HG03095 (cell line): ENCODE data around the gene C1orf21.

Experiments used
- ATAC-seq: cut with Tn5 transposase; IDR thresholded peaks from one replicate; pipeline ENCODE4 v1.9.1; 2021; ENCODE audit warnings: moderate library complexity; ENCODE audit not compliant: unreplicated experiment

The C1orf21 gene

DNA sequence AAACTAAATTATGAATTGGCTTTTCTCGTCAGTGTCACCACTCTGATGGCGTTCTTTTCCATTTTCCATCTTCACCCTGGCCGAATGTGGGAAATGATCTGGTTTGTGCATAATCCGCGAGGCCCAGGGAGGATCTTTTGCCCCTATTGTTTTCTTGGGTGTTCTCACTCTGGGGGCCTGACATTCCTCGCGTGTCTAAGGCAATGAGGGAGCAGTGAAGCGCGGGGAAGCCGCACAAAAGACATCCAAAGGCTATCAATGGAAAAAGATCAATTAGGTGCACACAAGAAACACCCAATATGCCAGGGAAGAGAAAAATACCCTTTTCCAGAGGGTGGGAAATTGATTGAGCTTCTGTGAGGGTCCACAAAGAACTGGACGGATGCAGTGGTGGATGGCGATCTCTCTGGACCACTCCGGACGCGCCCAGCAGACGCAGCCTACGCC lies 941 bp upstream of the C1orf21 start:
- no peak for ATAC-seq

DNA sequence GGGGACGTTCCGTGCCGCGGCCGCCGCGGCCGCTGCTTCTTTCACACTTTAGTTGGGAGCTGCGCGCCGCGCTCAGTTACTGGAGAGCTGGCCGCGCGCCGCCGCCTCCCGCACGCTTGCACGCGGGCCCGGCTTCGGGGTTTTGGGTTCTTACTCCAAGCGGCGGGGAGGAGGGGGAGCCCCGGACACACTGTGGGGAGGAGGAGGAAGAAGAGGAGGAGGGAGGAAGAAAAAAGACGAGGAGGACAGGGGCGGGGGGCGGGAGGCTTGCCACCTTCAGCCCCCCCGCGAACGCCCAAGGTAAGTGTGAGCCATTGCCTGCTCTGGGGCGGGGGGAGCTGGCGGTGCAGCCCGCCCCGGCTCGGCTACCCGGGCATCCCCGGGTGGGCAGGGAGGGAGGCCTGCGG lies 243 bp downstream of the C1orf21 start:
- no peak for ATAC-seq

DNA sequence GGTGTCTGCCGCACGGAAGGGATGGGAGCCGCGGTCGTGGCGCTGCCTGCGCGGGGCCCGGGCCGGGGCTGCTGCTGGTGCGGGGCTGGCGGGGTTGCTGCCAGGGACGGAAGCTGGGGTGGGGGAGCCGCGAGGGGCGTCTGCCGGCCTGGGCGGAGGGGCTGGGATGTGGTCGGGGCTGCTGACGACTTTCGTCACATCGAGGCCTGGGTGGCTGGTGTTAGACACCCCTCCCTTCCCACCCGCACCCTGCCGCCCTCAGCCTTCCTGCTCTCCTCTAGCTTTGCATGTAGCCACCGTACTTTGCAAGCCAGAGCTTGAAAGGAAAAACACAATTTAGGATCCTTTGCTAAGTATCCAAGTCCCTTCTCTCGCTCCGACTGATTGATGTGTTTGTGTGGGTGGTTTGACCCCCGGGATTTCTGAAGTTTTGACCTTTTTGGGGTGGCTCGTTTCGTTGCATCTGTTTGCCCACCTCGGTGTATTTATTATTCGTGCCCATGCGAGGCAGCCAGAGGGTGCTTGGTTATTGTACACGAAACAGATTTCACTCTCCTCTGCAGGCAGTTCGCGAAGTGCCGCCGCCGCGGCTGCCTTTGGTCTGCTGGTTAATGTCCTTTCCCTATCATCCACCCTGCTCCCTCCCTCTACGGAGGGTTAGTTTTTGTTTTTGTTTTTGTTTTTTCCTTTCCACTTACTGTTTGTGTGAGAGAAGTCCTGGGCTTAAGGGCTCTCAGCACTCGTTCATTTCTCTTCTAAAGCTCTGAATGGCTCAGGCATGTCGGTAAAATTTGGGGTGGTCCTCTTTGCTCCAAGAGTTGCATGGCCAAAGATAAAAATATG lies 868 bp downstream of the C1orf21 start:
- no peak for ATAC-seq

DNA sequence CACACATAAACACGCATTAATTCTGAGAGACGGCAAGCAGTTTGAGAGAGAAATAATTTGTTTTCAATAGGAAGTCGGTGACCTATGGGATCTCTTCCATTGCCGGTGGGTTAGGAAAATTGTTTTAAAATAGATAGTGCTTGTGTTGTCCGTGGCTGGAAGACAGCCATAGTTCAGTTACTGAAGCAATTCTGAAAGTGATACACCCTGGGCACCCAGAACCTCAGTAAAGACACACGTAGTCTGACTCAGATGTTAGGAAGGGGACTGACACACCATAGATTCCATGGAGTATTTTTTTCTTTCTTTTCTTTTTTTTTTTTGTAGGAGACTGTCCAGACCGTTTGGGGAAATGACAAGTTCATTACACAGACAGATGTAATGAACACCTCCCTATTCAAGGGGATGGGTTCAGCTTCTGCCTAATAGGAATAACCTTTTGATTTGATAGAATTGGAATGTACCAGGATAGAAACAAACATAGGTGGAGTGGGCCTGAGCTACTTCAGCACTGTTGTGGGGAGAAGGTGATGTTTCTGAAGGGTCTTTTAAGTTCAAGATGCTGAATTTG lies 1.6 kb downstream of the C1orf21 start:
- ATAC-seq, result no peak

DNA sequence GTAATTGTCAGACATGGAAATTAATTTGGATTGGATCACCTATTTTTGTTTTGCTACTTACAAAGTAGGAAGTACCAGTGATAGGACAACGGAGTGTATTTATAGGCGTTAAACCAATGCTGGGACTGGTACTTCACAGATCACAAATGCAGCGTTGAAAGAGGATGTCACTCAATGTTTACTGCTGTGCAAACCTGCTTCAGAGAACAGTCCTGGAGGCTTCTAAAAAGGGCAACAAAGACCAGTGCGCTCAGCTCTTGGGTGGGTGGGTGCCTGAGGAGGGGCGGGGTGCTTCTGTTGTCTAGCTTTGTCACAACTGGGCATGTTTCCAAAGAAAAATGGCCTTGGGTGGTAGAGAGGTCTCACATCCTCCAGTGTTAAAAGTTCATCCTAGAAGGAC lies 2.1 kb downstream of the C1orf21 start:
- no peak for ATAC-seq

DNA sequence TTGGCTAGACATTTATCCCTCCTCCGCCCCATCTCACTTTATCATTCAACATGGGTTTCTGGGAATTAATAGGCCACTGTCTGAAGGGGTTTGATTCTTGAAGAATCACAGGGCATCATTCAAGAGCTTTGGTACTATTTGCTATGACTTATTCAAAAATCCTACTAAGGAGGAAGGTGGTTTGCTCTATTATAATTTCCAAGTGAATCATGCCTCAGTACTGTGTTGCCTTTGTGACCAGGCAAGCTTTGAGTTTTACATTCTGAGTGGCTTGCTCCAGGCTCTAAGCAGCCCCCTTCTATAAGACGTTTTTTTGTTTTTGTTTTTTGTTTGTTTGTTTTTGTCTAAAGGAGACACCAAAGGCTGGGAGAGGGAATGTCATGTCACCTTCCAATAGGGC lies 2.6 kb downstream of the C1orf21 start:
- ATAC-seq, result no peak

DNA sequence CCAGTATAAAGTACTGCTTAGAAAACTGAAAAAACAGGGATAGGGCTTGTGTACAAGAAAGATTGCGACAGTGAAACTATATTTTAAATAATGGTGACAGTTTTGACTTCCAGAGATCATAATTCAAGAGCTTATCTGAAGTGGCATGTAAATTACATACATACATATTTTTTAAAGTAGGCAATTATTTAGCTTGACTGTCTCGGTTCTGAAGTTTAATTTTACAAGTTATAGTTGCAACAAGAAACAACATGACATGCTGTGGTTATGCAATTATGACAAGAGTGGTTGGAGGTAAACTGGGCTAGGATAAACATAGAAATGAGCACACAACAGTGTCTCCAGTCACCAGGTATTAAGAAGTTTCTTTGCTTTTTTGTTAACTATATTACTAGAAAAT lies 4.1 kb downstream of the C1orf21 start:
- ATAC-seq, result no peak

DNA sequence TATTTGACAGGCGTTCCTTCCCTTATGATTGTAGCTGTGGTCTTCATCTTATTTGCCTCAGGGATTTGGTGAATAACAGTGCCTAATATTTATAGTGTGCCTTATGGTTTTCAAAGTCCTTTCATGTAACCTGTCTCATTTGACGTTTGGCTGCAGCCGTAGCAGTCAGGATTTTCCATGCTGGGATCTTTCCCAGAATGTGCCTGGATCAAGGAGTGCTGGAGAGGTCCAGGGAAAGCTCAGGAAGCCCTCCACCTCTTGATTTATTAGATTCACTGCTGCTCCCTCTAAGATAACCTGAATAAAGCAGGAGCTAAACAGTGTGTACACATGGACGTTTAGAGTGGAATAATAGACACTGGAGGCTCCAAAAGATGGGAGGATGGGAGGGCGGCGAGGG lies 5.2 kb downstream of the C1orf21 start:
- ATAC-seq, result no peak

DNA sequence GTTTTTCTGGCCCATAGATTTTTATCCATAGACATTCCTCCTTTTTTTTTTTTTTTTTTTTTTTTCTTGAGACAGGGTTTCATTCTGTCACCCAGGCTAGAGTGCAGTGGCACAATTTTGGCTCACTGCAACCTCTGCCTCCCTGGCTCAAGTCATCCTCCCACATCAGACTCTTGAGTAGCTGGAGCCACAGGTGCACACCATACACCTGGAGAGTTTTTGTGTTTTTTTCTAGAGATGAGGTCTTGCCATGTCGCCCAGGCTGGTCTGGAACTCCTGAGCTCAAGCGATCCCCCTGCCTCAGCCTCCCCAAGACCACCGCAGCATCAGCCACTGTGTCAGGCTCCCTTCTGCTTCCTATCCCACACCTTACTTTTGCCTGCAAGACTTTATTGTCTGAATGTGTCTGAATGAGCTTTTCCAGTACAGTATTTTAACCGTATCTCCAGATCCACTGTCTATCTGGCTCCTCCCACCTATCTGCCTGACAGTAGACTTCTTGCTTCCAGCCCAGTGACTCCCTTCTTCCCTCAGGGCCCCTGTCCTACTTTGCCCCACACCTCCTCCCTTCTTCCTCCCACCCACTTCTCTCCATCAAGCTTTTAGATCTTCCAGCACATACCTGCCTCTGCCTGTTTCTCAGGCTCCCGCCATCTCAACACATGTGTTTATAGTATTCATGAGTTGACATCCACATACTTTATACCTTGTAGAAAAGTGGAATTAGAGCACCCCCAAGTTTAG lies 6.1 kb downstream of the C1orf21 start:
- ATAC-seq, result no peak

DNA sequence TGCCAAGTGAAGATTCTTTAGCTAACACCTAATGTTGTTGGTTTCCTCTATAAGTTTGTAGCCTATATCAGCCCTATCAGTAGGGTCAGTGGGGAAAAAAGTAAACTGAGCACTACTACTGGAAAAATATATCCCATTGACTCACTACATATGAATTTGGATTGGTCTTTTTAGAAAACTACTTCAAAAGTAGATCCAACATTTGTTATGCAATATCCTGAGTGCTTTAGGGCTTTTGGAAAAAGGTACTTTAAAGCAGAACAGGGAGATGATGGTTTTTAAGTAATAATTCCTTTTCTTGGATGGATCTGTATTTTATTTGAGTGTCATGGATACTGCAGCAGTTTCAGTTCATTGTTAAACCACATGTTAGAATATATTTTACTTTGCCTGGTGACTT lies 7.1 kb downstream of the C1orf21 start:
- no peak for ATAC-seq

DNA sequence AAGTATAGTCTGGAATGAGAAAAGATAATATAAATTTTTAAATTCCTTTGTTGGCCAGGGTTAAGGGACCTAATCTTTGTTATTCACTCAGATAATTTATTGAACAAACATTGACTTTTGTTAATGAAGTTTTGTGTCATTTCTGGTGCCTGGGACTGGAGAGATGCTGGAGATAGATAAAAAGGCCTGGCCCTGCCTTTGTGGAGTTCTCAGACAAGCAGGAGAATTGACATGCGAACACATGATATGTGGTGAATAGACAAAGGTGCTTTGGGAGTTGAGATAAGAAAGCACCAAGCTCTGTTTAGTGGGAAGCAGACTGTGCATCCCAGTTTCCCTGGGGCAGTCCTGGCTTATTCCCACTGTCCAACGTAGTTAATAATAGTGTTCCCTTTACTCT lies 8.5 kb downstream of the C1orf21 start:
- ATAC-seq, result no peak

DNA sequence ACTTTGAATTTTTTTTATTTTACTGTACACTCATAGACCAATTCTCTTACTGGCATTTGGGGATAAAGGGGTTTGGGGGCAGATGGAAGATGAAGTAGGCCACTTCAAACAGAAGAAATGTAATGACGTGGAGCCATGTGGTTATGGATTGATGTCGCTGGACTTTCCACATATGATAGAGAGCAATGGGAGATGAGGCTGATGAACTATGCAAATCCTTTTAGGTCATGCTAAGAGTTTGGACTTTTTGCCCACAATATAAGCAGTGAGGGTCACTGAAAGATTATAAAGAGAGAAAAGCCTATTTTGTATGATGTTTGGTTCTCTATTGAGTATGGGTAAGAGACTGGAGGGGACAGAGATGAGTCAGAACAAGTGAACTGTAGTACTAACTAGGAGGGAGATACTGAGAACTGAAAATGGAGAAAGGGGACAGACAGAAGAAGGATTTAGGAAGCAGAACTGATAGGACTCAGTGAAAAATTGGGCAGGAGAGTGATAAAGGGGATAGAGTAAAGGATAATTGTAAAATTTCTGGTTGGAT lies 9.2 kb downstream of the C1orf21 start:
- ATAC-seq, result no peak

DNA sequence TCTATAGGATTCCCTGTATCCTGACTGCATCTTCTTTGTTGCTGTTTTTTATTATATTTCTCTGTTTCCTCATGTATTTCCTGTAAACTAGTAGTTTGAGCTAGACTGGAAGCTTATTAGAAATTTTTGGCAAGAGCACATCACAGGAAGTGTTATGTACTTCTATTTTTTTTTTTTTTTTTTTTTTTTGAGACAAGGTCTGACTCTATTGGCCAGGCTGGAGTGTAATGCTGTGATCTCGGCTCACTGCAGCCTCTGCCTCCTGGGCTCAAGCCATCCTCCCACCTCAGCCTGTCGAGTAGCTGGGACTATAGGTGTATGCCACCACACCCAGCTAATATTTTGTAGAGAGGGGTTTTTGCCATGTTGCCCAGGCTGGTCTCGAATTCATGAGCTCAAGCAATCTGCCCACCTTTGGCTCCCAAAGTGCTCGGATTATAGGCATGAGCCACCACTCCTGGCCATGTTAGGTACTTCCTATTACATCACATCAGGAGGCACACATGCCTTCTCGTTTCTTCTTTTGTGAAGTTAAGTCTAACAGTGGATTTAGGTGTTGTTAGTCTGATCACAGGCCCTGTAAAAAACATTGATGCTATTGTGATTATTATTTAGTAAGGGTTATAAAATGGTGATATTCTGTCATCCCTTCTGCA lies 12.5 kb downstream of the C1orf21 start:
- no peak for ATAC-seq

DNA sequence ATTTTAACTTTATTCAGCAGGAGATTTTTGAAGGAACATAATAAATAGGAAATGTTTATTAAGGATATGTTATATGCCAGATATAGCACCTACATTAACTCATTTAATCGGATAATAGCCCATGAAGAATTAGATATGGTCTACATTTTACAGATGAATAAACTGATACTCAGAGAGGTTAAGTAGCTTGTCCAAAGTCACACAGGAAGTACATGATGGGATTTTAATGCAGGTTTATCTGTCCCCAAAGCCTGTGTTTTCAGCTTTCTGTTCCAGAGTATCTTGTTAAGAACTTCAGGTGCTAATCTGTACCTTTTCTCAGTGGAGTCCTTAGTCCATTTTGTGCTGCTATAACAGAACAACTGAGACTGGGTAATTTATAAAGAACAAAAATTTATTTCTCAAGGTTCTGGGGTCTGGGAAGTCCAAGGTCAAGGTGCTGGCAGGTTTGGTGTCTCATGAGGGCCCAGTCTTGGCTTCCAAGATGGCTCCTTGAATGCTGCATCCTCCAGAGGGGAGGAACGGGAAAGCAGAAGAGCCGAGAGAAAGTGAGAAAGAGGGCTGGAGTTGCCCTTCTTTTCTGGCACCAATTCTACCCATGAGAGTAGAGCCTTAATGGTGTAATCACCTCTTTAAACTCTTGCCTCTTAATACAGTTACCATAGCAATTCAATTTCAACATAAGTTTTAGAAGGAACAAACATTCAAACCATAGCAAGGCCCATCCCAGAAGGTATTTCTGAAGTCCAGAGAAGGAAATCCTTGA lies 17.3 kb downstream of the C1orf21 start:
- no peak for ATAC-seq

DNA sequence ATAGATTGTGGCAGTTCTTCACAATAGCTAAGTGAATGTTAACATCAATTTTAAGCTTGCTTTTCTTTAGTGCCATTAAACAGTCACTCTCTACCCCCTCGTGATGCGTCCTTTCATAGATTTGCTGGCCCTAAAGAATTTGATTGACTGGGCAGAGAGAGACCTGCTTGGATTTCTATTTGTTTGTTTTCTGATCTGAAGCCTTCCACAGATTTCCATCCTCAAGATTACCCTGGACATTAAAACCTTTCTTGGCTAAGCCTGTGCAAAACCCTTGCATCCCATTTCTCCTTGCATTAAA lies 17.8 kb downstream of the C1orf21 start:
- no peak for ATAC-seq

DNA sequence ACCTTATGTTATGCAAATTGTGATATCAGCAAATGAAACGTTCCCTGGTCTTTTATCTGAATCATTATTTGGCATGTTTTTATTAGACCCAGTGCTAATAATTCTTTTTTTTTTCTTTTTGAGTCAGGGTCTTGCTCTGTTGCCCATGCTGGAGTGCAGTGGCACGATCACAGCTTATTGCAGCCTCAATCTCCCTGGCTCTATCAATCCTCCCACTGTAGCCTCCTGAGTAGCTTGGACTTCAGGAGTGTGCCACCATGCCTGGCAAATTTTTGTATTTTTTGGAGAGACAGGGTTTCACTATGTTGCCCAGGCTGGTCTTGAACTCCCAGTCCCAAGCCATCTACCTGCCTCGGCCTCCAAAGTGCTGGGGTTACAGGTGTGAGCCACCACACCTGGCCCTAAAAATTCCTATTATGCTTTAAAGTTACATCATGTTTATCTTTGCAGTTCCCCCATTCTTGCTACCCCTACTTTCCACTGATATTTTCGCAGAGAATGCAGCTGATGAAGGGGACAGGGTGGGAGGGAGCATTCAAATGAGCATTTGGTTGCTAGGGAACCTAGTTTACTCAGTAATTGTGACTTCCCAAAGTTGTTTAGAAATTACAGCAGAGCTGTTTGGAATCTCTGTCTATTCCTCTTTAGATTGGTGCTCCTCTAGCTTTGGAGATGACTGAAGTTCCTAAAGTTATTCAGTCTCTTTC lies 18.4 kb downstream of the C1orf21 start:
- no peak for ATAC-seq

DNA sequence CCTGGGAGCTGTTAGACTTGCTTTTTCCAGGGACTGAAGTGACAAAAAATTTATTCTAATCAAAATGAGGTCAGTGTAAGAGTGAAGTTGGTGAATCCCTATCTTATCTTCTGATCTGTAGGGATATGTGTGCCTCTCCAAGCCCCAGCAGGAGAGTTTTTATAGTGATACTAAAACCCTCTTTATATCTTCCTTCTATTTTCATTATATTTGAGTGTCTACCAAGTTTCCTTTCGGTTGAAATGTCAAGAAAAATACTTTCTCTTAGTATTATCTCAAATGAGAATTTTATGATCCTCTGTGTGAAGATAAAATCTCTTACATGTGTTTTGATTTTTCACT lies 18.9 kb downstream of the C1orf21 start:
- no peak for ATAC-seq

DNA sequence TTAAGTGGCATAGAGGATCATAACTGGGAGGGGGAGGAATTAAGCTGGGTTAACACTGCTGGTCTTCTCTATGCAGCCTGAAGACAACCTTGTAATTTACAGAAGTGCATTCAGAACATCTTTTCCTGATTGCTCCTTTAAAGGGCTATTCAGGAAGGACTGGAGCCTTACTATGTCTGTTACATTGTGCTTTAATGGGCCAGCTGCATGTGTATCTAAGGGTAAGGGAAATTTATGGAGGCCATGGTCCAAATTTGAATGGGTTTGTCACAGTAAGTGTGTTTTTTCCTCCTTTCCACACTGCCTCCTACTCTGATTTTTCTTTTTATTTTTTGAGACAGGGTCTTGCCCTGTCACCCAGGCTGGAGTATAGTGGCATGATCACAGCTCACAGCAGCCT lies 19.6 kb downstream of the C1orf21 start:
- ATAC-seq, result no peak

DNA sequence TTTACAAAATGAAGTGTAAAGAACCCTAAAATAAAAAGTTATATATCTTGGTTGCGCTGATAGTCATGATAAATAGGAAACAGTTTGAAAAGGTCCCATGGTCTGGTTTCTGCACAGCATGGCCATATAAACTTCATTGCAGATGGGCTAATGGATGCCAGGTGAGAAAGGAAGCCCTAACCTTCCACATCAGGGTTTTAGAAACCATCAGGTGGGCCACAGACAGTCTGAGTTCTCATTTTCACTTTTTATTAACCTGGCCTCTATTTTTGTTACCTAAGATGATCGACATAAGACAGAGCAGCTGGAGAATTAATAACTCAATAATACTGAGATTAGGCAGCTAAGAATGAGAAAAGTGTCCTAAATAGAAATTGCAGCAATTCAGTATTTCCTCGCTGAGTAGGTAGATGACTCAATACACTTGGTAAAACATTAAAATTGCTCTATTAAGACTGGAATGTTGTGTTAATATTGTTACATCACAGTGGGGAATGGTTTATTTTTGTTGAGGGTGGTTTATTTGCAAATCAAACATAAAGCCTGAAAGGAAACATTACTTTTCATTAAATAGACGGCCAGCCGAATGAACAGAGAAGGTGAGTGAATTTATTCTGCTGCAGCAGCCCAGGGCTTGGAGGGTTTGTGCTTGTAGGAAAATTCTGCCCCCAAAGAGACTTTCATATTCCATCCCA lies 21.1 kb downstream of the C1orf21 start:
- ATAC-seq, result no peak

DNA sequence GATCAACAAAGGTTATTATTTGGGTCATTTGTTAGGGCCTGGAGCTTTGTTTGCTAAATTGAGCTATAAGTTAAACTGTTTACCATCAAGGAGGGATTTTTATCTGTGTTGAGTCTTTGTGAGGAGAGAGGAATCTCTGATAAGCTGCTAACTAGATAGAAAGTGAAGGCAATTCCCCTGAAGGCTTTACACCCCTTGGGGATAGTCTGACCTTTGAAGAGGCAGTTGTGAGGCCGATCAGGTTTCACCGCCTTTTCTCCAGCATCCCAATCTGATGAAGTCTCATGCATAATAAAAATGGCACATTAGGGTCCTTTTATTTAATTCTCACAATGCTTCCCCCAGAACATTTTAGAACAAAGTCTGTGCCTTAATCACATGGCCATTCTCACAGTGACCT lies 21.8 kb downstream of the C1orf21 start:
- ATAC-seq, result no peak
